Measurements from ENCODE around the gene HGFAC.
"Not testable (repeated sequence)": the region's sequence is repeated elsewhere in the genome, so short reads cannot be mapped to it uniquely, and the experiment has no call there.

Gene HGFAC

DNA sequence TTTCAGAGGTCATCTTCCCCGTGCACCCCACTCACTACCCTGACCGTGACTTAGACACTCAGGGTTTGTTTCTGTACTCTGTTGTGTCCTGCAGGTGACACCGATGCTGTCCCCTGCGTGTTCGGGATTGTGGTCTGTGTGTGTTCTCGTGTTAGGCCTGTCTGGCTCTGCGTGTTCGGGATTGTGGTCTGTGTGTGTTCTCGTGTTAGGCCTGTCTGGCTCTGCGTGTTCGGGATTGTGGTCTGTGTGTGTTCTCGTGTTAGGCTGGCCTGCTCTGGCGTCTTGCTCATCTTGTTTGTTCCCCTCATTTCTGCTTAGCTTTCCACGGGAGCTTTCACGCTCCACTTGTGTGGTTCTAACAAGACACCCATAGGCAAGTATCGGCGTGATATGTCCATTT, 30.6 kb upstream of the HGFAC start:
- DNase-seq (ENCODE audit: low spot score) = not testable (repeated sequence)

DNA sequence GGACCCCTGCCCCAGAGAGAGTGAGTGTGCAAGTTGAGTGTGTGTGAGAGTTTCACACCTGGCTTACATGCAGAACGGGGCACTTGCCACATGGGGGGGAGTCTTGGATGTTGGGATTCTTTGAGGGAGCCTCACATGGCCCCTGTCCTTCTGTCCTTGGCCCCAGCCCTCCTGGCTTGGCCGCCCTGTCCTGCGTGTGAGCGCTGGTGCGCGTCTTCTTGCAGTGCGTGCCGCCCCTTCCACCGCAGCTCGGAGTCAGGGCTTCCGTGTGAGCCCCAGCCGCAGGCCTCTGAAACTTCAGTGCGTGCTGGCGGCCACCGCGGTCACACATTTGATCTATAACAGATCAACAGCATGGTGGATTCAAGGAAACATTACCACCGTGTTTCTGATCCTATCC, 30.1 kb upstream of the HGFAC start:
- DNase-seq (ENCODE audit: low spot score) = no peak

- DNase-seq (ENCODE audit: low spot score) = no peak
Measured at GRCh38 chr4:3412257-3413020, 29.3 kb upstream of the HGFAC start.

- DNase-seq (ENCODE audit: low spot score) = no peak
Measured at GRCh38 chr4:3413217-3413671, 28.5 kb upstream of the HGFAC start.

DNA sequence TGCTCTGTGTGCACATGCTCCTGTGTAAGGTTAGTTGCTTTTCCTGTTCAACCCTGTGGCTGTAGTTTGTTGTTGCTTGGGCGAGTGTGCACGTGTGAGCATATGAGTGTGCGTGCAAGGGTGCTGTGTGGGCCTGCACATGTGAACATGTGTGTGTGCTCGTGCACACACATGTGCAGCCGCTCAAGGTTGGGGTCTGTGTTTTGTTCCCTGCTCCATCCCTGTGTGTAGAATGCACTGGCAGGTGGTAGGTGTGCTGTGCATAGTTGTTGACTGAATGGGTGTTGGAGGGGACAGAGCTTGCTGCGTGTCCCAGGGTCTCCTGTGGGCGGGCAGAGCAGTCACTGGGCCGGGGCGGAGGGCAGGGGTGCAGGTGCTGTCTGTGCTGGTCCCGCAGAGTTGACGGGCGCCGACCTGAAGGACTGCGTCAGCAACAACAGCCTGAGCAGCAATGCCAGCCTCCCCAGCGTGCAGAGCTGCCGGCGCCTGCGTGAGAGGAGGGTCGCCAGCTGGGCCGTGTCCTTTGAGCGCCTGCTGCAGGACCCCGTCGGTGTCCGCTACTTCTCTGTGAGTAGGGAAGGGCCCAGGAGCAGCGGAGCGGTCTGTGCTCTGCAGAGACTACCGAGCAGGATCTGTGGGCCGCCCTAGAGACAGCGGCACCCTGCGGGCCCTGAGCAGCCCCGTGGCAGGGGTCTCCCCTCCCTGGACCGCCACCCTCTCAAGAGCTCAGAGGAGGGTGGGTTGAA, 27.9 kb upstream of the HGFAC start:
- DNase-seq (ENCODE audit: low spot score) = no peak

DNA sequence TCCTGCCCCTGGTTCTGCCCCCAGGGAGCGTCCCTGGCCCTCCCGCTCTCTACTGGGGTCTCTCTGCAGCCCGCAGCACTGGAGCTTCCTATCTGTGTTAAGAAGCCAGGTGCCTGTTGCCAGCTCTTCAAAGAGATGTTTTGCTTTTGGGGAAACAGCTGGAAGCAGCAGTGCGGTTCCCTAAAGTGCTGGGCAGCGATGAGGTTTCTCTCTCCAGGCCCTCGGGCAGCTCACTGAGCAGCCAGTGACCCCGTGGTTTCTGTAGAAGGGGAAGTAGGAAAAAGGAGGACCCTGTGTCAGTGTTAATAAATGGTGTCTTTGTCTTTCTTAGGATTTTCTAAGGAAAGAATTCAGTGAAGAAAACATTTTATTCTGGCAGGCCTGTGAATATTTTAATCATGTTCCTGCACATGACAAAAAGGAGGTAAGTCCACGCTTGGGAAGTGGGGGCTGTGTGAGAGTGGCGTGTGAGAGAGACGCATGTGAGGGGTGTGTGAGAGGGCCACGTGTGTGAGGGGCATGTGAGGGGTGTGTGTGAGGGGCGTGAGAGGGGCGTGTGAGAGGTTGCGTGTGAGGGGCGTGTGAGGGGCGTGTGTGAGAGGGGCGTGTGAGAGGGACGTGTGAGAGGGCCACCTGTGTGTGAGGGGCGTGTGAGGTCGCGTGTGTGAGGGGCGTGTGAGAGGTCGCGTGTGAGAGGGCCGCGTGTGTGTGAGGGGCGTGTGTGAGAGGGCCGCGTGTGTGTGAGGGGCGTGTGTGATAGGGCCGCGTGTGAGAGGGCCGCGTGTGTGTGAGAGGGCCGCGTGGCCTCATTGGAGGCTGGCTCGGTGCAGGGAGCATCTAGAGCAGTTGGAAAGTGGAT, 27.1 kb upstream of the HGFAC start:
- DNase-seq (ENCODE audit: low spot score) = peak; percentile 41

DNA sequence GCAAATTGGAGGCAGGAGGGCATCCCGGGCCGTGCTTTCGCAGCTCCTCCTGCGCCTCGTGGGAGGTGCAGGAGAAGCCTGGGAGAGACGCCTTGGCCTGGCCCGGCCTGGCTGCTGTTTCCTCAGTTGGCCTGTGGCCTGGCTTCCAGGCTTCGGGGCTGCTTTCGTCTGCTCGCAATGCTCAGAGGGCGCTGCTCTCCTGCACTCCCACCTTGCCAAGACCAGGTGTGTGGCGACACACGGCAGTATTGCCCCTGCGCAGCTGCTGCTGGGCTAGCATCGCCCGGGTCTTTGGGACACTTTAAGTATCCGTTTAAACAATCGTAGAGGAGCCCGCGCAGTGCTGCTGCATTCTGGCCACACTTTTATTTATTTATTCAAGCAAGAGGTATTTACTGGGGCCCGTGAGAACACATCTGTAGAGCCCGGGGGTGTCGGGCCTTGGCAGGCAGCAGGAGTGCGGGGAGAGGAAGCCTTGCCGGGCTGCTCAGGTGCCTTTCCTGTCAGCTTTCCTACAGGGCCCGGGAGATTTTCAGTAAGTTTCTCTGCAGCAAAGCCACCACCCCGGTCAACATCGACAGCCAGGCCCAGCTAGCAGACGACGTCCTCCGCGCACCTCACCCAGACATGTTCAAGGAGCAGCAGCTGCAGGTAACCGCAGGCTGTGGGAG, 26.2 kb upstream of the HGFAC start:
- no peak for DNase-seq (ENCODE audit: low spot score)

GRCh38 chr4:3416270-3416669, 25.5 kb upstream of the HGFAC start:
- no peak for DNase-seq (ENCODE audit: low spot score)

- DNase-seq (ENCODE audit: low spot score) = no peak
Measured at GRCh38 chr4:3416821-3417221, 24.9 kb upstream of the HGFAC start.

GRCh38 chr4:3417448-3417847, 24.3 kb upstream of the HGFAC start:
- no peak for DNase-seq (ENCODE audit: low spot score)

GRCh38 chr4:3418029-3418762, 23.6 kb upstream of the HGFAC start:
- DNase-seq (ENCODE audit: low spot score) = no peak

- no peak for DNase-seq (ENCODE audit: low spot score)
Measured at GRCh38 chr4:3419836-3420605, 21.7 kb upstream of the HGFAC start.

DNA sequence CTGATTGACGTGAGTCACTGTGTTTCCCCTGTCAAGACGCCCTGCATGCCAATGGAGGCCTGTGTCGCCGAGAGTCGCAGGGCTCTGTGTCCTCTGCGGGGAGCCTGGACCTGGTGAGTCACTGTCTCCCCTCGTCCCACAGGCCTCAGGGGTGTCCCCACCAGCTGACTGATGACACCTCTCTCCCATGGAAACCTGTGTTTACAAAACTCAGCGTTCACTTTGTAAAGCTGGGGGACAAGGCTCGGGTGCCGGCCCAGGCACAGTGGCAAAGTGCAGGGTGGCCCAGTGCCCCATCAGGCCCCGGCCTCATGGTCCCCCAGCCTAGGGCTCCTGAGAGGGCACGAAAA, 21.2 kb upstream of the HGFAC start:
- no peak for DNase-seq (ENCODE audit: low spot score)

DNA sequence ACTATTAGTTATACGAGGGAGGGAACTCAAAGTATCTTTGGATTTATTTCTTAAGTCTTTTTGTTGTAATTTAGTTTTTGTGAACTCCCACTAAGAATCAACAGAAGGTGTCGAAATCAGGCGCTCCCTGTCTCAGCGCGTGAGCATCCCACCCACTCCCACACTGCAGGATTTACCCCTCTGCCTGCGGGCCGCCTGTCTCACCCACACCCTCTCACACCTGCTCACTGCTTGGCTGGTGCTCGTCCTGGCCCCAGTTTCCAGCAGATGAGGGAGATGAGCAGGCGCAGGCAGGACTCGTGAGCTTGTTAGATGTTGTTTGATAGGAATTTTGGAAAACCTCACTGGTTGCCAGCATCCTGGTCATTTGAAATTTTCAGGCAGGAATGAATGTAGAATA, 20.8 kb upstream of the HGFAC start:
- DNase-seq (ENCODE audit: low spot score) = no peak

DNA sequence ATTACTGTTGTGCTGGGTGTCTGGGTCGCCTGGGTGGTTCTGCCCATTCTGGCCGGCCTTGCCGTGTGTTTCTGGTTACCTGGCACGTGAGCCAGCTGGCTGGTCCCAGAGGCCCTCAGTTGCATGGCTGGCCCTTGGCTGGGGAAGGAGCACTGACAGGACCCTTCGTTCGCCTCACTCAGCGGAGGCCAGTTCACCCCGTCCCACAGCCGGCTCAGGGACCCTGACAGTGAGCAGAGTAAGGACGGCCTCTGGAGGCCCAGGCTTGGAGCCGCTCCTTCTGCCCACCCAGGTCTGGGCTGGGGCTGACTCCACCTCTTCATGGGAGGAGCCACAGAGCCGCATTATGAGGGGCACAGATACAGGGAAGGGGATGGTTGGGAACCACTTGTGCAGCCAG, 20.3 kb upstream of the HGFAC start:
- DNase-seq (ENCODE audit: low spot score) = no peak

DNA sequence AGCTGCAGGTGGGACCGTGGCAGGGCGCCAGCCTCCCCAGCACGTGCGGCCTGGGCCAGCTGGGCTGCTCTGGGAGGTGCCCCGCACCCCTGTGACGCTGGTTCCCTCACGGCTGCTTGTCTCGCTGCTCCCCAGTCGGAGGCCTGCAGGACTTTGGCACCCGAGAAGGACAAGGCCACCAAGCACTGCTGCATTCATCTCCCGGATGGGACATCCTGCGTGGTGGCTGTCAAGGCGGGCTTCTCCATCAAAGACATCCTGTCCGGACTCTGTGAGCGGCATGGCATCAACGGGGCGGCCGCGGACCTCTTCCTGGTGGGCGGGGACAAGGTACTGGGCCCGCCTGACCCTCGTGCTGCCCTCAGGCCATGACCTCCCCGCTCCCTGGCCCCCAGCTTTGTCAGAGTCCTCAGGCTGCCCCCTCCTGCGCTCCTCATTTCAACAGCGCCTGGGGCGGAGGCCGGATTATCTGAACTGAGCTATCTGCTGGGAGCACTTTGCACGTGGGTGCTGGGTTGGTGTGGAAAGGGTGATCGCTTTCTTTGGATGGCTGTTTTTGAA, 19.4 kb upstream of the HGFAC start:
- DNase-seq (ENCODE audit: low spot score) = no peak

DNA sequence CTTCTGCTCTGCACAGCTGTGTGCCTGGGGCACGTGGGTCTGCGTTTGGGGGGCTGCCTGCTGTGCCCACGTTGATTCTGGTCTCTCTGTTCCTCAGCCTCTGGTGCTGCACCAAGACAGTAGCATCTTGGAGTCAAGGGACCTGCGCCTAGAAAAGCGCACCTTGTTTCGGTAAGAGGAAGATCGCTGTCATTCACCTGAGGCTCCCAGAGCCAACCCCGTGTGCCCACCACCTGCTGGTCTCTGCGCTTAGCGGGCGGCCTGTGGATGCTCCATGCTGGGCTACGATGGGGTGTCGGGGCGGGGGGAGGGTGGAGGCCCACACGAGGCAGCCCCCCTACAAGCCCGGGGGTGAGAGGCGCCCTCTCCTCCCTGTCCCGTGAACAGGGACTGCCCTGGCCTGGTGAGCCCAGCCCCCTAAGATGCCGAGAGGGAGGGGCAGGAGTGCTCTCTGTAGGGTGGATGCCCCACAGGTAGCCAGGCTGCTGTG, 18.9 kb upstream of the HGFAC start:
- no peak for DNase-seq (ENCODE audit: low spot score)

DNA sequence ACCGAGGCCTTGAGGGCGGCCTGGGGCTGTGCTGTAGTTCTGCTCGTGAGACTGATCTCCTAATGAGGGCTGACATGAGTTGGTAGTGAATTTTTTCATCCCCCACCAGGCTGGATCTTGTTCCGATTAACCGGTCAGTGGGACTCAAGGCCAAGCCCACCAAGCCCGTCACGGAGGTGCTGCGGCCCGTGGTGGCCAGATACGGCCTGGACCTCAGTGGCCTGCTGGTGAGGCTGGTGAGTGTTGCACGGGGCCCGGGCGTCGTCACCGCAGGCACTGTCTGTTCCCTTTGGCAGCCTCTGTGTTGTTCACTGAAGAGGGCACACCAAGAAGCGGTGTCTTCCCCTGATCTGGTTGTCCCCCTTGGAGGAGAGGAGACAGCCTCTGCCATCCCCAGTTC, 18.4 kb upstream of the HGFAC start:
- DNase-seq (ENCODE audit: low spot score) = no peak

DNA sequence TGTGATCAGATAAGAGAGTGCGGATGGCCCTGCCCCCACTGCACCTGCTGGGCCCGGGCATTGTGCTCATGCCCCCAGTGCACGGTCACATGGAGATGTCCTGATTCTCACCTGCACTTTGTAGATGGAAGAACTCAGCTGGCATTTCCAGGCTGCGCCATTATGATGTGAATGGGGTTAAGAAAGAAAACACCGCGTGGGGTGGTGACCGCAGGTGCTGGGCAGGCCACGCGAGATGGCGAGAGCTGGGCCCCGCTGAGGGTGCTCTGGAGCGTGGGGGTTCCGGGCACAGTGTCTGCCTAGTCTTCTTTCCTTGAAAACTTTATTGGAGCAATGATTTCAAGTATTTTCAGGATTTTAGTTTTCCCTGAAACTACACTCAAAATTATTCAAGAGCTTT, 17.8 kb upstream of the HGFAC start:
- no peak for DNase-seq (ENCODE audit: low spot score)

DNA sequence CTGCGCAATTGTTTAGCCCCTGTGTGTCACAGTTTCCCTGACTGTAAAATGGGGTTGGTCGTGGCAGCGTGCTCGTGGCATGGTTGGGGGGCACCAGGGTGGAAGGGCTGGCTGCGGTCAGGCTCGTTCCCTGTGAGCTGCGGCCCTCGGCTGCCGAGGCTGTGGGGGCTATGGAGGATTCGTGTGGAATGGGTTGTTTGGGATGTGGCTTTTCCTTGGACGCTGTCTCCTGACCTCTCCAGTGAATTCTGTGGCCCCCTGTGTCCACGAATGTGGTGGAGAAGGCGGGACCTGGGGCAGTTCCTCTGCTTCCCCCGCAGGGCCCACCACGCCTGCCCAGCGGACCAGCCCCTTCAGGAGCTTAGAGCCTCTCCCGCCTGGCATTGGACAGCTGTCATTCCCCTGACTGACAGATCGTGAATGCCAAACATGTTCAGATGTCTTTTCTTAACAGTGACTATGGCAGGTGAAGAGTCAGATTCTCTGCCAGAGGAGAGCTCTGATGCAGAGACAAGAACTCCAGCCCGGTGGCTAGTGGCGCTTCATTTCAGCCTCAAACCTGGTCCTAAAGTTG, 17.2 kb upstream of the HGFAC start:
- no peak for DNase-seq (ENCODE audit: low spot score)

Measured in globus pallidus (tissue), 1 donor.